GM06990 (cell line): Measurements from ENCODE around the gene CD96.

ENCODE experiments used
- DNase-seq: peaks from one replicate; pipeline ENCODE4 v3.0.0-alpha.2; 2011; ENCODE audit not compliant: insufficient read length; ENCODE audit errors: extremely low read depth
- H3K27me3 ChIP-seq: replicated peaks from 2 replicates; pipeline ENCODE4 v1.6.0; 2011; ENCODE audit warnings: low read length; ENCODE audit not compliant: control insufficient read depth, insufficient read depth
- H3K36me3 ChIP-seq: 2 replicates; pipeline ENCODE4 v1.5.1; 2011; ENCODE audit warnings: low read length; ENCODE audit not compliant: control insufficient read depth, insufficient read depth
- H3K4me3 ChIP-seq: replicated peaks from 2 replicates; pipeline ENCODE4 v1.5.1; 2011; ENCODE audit warnings: low read depth, mild to moderate bottlenecking, control low read depth, low read length
- TF ChIP-seq, protein P1 (sequence below): IDR thresholded peaks from 2 replicates; pipeline ENCODE4 v1.5.1; 2011; ENCODE audit warnings: low read length, control low read depth, mild to moderate bottlenecking, inconsistent platforms; ENCODE audit not compliant: insufficient read depth, poor library complexity, severe bottlenecking

CD96 gene, protein sequence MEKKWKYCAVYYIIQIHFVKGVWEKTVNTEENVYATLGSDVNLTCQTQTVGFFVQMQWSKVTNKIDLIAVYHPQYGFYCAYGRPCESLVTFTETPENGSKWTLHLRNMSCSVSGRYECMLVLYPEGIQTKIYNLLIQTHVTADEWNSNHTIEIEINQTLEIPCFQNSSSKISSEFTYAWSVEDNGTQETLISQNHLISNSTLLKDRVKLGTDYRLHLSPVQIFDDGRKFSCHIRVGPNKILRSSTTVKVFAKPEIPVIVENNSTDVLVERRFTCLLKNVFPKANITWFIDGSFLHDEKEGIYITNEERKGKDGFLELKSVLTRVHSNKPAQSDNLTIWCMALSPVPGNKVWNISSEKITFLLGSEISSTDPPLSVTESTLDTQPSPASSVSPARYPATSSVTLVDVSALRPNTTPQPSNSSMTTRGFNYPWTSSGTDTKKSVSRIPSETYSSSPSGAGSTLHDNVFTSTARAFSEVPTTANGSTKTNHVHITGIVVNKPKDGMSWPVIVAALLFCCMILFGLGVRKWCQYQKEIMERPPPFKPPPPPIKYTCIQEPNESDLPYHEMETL

DNA sequence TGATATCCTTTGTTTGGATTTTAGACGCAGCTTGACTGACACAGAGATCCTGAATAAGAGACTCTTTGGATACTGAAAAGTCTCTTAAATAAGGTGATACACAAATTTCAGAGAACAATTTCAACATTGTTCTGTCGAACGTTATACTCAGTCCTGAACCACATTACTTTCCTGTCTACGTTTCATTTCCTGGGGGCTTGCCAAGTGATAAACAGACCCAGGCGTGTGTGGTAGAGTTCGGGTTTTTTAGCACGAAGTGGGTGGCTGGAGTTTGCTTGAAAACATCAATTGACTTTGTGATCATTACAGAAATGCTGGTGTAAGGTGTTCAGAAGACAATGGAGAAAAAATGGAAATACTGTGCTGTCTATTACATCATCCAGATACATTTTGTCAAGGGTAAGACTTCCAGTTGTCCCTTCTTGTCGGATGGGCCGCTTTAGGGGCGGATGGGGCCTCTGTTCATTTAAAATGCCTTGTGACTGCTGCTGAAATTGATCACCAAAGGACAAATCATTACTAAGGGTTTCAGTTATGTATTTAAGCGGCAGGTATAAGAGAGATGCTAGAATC, at the start of gene CD96:
Gene CD96, plus strand, starts transcription at position 287 of the 573 bp plus-strand sequence. Its CDS starts 52 bp downstream, at position 339.
- TF ChIP-seq, protein P1, sequence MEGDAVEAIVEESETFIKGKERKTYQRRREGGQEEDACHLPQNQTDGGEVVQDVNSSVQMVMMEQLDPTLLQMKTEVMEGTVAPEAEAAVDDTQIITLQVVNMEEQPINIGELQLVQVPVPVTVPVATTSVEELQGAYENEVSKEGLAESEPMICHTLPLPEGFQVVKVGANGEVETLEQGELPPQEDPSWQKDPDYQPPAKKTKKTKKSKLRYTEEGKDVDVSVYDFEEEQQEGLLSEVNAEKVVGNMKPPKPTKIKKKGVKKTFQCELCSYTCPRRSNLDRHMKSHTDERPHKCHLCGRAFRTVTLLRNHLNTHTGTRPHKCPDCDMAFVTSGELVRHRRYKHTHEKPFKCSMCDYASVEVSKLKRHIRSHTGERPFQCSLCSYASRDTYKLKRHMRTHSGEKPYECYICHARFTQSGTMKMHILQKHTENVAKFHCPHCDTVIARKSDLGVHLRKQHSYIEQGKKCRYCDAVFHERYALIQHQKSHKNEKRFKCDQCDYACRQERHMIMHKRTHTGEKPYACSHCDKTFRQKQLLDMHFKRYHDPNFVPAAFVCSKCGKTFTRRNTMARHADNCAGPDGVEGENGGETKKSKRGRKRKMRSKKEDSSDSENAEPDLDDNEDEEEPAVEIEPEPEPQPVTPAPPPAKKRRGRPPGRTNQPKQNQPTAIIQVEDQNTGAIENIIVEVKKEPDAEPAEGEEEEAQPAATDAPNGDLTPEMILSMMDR: no peak
- peak; percentile 20 for DNase-seq
- 0 out of 2 replicates have a peak within 1 kb of the TSS, but pooled peaks have one; percentile 2 for H3K4me3 ChIP-seq
- no peaks in the 10 kb centered on the region for H3K27me3 ChIP-seq
- H3K36me3 ChIP-seq: no peaks in the 10 kb centered on the region

DNA sequence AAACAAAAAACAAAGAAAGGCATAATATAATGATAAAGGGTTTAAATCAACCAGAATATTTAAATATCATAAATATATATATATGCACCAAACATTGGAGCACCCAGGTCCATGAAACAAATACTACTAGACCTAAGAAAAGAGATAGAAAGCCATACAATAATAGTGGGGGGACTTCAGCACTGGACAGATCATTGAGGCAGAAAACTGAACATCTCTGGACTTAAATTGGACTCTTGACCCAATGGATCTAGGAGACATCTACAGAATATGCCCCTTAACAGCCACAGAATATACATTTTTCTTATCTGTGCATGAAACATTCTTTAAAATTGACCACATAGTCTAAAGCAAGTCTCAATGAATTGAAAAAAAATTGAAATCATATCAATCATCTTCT, 48.7 kb upstream of the CD96 start:
- no peaks in the 10 kb centered on the region for H3K36me3 ChIP-seq
- H3K4me3 ChIP-seq: no peak overlapping the region
- no peaks in the 10 kb centered on the region for H3K27me3 ChIP-seq
- TF ChIP-seq, protein P1: no peak
- no peak for DNase-seq

DNA sequence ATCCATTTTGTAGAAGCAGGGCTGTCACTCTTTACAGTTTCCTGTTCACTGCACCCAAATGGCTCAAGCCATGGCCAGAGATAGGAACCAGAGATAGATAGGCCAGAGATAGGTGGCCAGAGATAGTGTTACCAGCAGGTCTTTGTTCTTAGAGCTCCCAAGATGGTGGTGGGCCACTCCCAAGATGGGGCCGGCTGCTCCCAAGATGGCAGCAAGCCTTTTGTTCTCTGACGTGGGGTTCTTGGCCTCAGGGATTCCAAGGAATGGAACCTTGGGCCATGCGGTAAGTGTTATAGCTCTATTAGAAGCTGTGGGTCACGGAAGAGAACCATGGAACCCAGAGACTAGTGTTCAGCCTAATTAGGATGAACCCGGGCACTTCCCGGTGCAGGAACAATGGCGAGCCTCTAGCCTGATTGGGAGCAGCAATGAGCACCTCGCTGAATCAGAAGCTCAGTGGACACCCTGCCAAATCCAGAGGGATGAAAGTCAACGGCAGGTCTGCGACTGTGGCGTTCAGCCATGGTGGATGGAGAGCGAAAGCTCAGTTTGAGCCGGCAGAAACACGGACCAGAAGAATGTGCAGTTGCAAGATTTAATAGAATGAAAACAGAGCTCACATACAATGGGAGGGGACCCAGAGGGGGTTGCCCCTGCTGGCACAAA, 45.0 kb upstream of the CD96 start:
- Histone ChIP-seq H3K27me3 (no peaks in the 10 kb centered on the region), H3K4me3 (no peak overlapping the region), H3K36me3 (no peaks in the 10 kb centered on the region)
- no peak for DNase-seq
- TF ChIP-seq, protein P1: no peak

DNA sequence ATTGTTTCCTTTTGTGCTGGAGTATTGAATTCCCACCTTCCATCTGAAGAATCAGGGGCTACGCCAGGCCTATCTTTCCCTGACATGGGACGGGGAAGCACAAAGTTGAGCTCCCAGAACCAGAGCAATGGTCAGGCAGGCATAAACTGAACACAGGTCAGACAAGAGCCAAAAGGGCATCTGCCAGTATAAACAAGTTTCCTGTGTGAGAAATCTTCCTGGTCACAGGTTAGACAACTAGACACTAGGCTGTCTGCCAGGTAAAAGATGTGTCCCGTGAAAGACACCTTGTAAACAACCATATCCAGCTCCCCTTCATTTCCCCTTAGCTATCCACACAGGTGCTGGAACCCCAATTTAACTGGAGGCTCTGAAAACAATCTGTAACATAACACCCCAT, 44.0 kb upstream of the CD96 start:
- no peak for DNase-seq
- no peak overlapping the region for H3K4me3 ChIP-seq
- TF ChIP-seq, protein P1: no peak
- H3K27me3 ChIP-seq: no peaks in the 10 kb centered on the region
- H3K36me3 ChIP-seq: no peaks in the 10 kb centered on the region

DNA sequence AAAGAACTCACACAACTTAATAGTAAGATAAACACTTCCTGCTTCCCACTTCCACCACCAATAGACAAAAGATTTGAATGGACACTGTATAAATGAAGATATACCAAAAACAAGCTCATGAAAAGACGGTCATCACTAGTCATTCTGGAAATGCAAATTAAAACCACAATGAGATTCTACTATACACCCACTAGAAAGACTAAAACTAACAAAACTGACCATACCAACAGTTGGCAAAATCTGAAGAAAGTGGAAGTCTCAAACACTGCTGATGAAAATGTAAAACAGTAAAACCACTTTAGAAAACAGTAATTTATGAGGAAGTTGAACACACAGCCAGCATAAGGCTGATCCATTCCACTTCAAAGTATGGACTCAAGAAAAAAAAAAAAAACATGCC, 35.6 kb upstream of the CD96 start:
- TF ChIP-seq, protein P1: no peak
- DNase-seq: peak; percentile 1

More for the DNA sequence above, 35.6 kb upstream of the CD96 start:
- Histone ChIP-seq H3K4me3 (no peak overlapping the region), H3K27me3 (no peaks in the 10 kb centered on the region), H3K36me3 (no peaks in the 10 kb centered on the region)
